Common myeloid progenitor, CD34-positive (primary cell): Measurements from ENCODE around the gene RBM28.
A peak's percentile ranks its signal among the peaks of the same experiment; 100 is the strongest.

Experiments
- CTCF ChIA-PET: fragments of 350-600 bp; sonication (Branson Sonifier 250); formaldehyde crosslinking; loops from one replicate; lab custom pipeline; 2021; ENCODE audit warnings: antibody characterized with exemption; lab: Charles Lee
- POLR2A ChIA-PET: fragments of 350-600 bp; sonication (Branson Sonifier 250); formaldehyde crosslinking; loops from one replicate; lab custom pipeline; 2021; ENCODE audit warnings: antibody characterized with exemption; lab: Charles Lee
- DNase-seq, 3 donors: peaks; one replicate each; pipeline versions ENCODE4 v3.0.0 to v3.0.0-alpha.2; 2013
- H3K27ac ChIP-seq, 2 experiments: 1 replicate in 1 of 2; 2 replicates in 1 of 2; pipeline ENCODE4 v1.7.0; 2013; ENCODE audit warnings: inconsistent platforms in 2 of 2, low read length in 2 of 2, mild to moderate bottlenecking in 2 of 2, low read depth in 1 of 2, moderate library complexity in 1 of 2; ENCODE audit not compliant: severe bottlenecking in 2 of 2, insufficient read depth in 1 of 2, poor library complexity in 1 of 2
- H3K27me3 ChIP-seq, 5 experiments: replicated peaks in 2 of 5; 1 replicate in 3 of 5; 2 replicates in 2 of 5; pipeline versions ENCODE4 v1.6.1 to v1.7.0; 2013; ENCODE audit warnings: low read length in 4 of 5, mild to moderate bottlenecking in 2 of 5, moderate library complexity in 2 of 5, inconsistent platforms in 1 of 5; ENCODE audit not compliant: insufficient read depth in 5 of 5, control insufficient read depth in 4 of 5
- H3K36me3 ChIP-seq, 4 experiments: 1 replicate in 2 of 4; 2 replicates in 2 of 4; pipeline versions ENCODE4 v1.6.1 to v1.7.0; 2013; ENCODE audit warnings: low read length in 3 of 4, control low read depth in 1 of 4, mild to moderate bottlenecking in 1 of 4; ENCODE audit not compliant: control insufficient read depth in 4 of 4, insufficient read depth in 4 of 4
- H3K4me1 ChIP-seq, 4 experiments: 1 replicate in 3 of 4; 2 replicates in 1 of 4; pipeline versions ENCODE4 v1.6.1 to v1.7.1; 2013; ENCODE audit warnings: low read length in 3 of 4, mild to moderate bottlenecking in 3 of 4, control low read depth in 1 of 4, inconsistent platforms in 1 of 4, moderate library complexity in 1 of 4; ENCODE audit not compliant: control insufficient read depth in 4 of 4, insufficient read depth in 4 of 4; ENCODE audit errors: control extremely low read depth in 1 of 4
- H3K4me3 ChIP-seq, 7 experiments: 1 replicate in 4 of 7; 2 replicates in 3 of 7; pipeline versions ENCODE4 v1.5.1 to v1.7.0; 2013; ENCODE audit warnings: mild to moderate bottlenecking in 7 of 7, low read length in 6 of 7, moderate library complexity in 6 of 7, inconsistent platforms in 2 of 7, low read depth in 2 of 7, control low read depth in 1 of 7; ENCODE audit not compliant: insufficient read depth in 4 of 7, control insufficient read depth in 1 of 7; ENCODE audit errors: extremely low read depth in 1 of 7
- H3K9me3 ChIP-seq, 5 experiments: 1 replicate in 4 of 5; 2 replicates in 1 of 5; pipeline versions ENCODE4 v1.6.1 to v1.7.1; 2013; ENCODE audit warnings: low read length in 4 of 5, mild to moderate bottlenecking in 2 of 5, inconsistent platforms in 1 of 5, low read depth in 1 of 5, moderate library complexity in 1 of 5; ENCODE audit not compliant: control insufficient read depth in 4 of 5, insufficient read depth in 2 of 5; ENCODE audit errors: control extremely low read depth in 1 of 5
- WGBS: methylation state at CpG from one replicate; pipeline ENCODE4 v1.1.5; 2013; ENCODE audit not compliant: insufficient coverage; 5-methylcytosine and 5-hydroxymethylcytosine counted together

RBM28 gene

GRCh38 chr7:128262273-128263028 is 81.3 kb downstream of the RBM28 start:
- Histone ChIP-seq H3K4me1 (no peaks in the 10 kb centered on the region), H3K27me3 (no peaks in the 10 kb centered on the region), H3K9me3 (no peaks in the 10 kb centered on the region), H3K27ac (no peak overlapping the region), H3K4me3 (no peak overlapping the region), H3K36me3 (no peaks in the 10 kb centered on the region)
- CTCF ChIA-PET, result interaction anchor here (1.5 kb wide), 1 partner anchor 11 kb away, joined by 4 read pairs; no protein-coding TSS in a partner anchor
- POLR2A ChIA-PET, result interaction anchor here (0.7 kb wide), 1 partner anchor 57 kb away, joined by 3 read pairs; no protein-coding TSS in a partner anchor
- DNase-seq, result no peak
- 97% methylated on average over 14 of the region's 15 CpGs for WGBS

- no peaks in the 10 kb centered on the region for H3K9me3 ChIP-seq
- no peak overlapping the region for H3K4me3 ChIP-seq
- H3K27ac ChIP-seq, result no peak overlapping the region
- ChIA-PET CTCF (no interaction called here), POLR2A (no interaction called here)
- H3K4me1 ChIP-seq, result no peaks in the 10 kb centered on the region
- H3K36me3 ChIP-seq, result no peaks in the 10 kb centered on the region
- DNase-seq, result no peak
- WGBS, result 96% methylated on average over 11 of the region's 12 CpGs
- no peaks in the 10 kb centered on the region for H3K27me3 ChIP-seq
These were observed 83.5 kb downstream of the RBM28 start for GRCh38 chr7:128260069-128260795.

- WGBS, result 83% methylated on average over 4 of the region's 11 CpGs
- no peak overlapping the region for H3K4me3 ChIP-seq
- ChIA-PET POLR2A (no interaction called here), CTCF (no interaction called here)
- DNase-seq, result peak in 1 of 3 donors; percentile 15
- no peaks in the 10 kb centered on the region for H3K36me3 ChIP-seq
- H3K4me1 ChIP-seq, result no peaks in the 10 kb centered on the region
- no peaks in the 10 kb centered on the region for H3K27me3 ChIP-seq
- H3K9me3 ChIP-seq, result no peaks in the 10 kb centered on the region
- H3K27ac ChIP-seq, result no peak overlapping the region
These were observed 84.3 kb downstream of the RBM28 start for GRCh38 chr7:128259131-128260061.

- no peak for DNase-seq
- 97% methylated on average over 9 of the region's 14 CpGs for WGBS
- CTCF ChIA-PET, result interaction anchor here (0.6 to 1.2 kb wide), 2 partner anchors 30 to 39 kb away, joined by 3 read pairs; no protein-coding TSS in a partner anchor
- Histone ChIP-seq H3K36me3 (no peaks in the 10 kb centered on the region), H3K9me3 (peaks cover 0 to 2% (median 0%) of the 10 kb centered on the region in 5 experiments), H3K4me3 (no peak overlapping the region), H3K4me1 (no peaks in the 10 kb centered on the region), H3K27me3 (no peaks in the 10 kb centered on the region), H3K27ac (no peak overlapping the region)
- POLR2A ChIA-PET, result no interaction called here
These were observed 86.2 kb downstream of the RBM28 start for GRCh38 chr7:128257458-128257857.

- no peak overlapping the region for H3K27ac ChIP-seq
- WGBS, result 88% methylated on average over 2 of the region's 2 CpGs
- ChIA-PET POLR2A (no interaction called here), CTCF (no interaction called here)
- H3K4me3 ChIP-seq, result no peak overlapping the region
- no peaks in the 10 kb centered on the region for H3K27me3 ChIP-seq
- DNase-seq, result no peak
- no peaks in the 10 kb centered on the region for H3K4me1 ChIP-seq
- H3K36me3 ChIP-seq, result no peaks in the 10 kb centered on the region
- peaks cover 0 to 2% (median 0%) of the 10 kb centered on the region in 5 experiments for H3K9me3 ChIP-seq
These were observed 88.4 kb downstream of the RBM28 start for GRCh38 chr7:128255271-128255670.

GRCh38 chr7:128254470-128254869 is 89.2 kb downstream of the RBM28 start:
- ChIA-PET POLR2A (no interaction called here), CTCF (interaction anchor here (0.9 kb wide), 1 partner anchor 68 kb away, joined by 3 read pairs; no protein-coding TSS in a partner anchor)
- Histone ChIP-seq H3K4me3 (no peak overlapping the region), H3K36me3 (no peaks in the 10 kb centered on the region), H3K27ac (no peak overlapping the region), H3K27me3 (no peaks in the 10 kb centered on the region), H3K9me3 (peaks cover 0 to 2% (median 0%) of the 10 kb centered on the region in 5 experiments), H3K4me1 (no peaks in the 10 kb centered on the region)
- DNase-seq, result no peak
- WGBS, result 100% methylated on average over 4 of the region's 5 CpGs
